Ureter (tissue), 1 donor: ENCODE results near the gene NTN5. TPM values are rescaled to one million over a fixed set of nuclear protein-coding genes. Genes with fewer than 3 reads are reported as not detected.
"Not testable (repeated sequence)": the region's sequence is repeated elsewhere in the genome, so short reads cannot be mapped to it uniquely, and the experiment has no call there.

ENCODE experiments used
- DNase-seq: peaks from one replicate; pipeline ENCODE4 v3.0.0-alpha.2; 2020; ENCODE audit warnings: low spot score
- total RNA-seq: library from RNA; stranded (reverse); gene quantifications from one replicate; pipeline ENCODE4 v1.2.4, GENCODE V29; 2023
- donor health status: DM: yes; HTN: yes; CAD: no.

Gene NTN5
- total RNA-seq, result 1.0 TPM

DNA sequence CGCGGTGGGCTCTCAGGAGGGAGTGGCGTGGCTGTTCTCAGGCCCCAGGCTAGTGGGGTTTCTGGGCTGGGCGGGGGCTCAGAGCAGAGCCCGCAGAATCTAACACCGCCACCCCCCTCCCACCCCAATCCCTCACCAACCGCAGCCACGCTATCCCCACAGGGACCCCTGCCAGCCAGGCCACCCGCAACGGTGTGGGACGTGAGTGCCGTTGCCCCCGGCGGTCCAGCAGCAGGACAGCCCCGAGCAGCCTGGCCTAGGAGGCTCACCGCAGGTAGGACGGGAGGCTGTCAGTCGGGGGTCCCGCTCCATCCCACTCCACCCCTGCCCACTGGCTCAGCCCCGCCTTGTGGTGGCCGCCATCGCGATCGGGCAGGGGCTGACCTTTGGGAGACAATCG is at the start of gene NTN5:
NTN5 (minus strand) TSS at position 24 of the 400 bp plus-strand sequence. CDS start 2,031 bp downstream, outside the sequence.
- no peak for DNase-seq

GRCh38 chr19:48722196-48722708 is 49.4 kb upstream of the NTN5 start:
- DNase-seq, result no peak

- DNase-seq, result peak; percentile 98
Observed at GRCh38 chr19:48720613-48721296, 47.9 kb upstream of the NTN5 start.

DNA sequence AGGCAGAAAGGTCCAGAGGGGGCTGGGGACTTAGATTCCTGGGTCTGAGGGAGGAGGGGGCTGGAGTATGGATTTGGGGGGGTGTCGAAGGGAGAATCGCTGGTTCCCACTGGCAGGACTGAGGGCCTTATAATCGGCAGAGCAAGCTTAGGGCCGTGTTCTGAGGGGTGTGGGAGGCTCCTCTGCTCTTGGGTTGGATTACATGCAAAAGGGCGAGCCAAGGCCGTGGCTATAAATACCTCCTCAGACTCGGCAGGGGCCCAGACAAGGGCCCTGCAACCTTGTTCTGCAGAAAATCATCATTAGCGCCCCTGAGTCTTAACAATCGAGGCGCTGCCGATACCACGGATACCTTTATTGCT is 47.4 kb upstream of the NTN5 start:
- no peak for DNase-seq

GRCh38 chr19:48719263-48720171 is 46.7 kb upstream of the NTN5 start, which contains the start of gene MAMSTR:
TSS of gene MAMSTR (minus strand) at chr19:48719725. CDS start at chr19:48719031, 694 bp downstream.
- DNase-seq, result peak; percentile 53

DNA sequence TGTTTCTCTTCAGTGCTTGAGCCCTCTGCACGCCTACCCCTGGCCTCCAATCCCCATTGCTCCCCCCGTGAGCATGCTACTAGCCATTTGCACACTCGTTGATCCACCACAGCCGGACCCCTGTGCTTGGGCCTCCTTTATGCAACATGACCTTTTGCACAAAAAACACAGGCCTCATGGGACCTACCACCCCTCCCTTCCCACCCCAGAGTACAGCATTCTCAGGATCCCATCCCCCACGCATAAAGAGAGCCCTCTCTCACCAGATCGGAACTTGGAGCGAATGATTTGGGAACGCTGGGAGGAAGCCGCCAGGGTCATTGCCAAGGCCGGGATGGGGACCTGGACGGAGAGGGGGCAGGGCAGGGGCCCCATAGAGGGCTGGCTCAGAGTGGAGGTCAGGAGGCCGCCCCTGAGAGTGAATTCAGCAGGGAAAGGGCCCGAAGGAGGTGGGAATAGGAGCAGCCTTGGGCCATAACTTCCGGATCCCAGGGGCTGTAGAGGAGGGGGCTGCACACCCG is 46.0 kb upstream of the NTN5 start:
- DNase-seq, result no peak

DNA sequence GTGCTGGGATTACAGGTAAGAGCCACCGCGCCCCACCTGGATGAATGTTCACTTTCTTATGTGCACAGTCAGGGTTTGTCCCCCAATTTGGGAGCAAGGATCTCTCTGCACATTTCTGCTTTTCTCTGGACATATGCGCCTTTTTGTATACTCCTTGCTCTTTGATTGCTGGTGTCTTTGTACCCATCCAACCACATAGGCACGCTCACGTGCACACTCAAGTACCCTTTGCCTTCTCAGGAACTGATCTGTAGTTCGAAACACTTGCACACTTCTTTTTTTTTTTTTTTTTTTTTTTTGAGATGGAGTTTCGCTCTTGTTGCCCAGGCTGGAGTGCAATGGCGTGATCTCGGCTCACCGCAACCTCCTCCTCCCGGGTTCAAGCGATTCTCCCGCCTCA is 45.3 kb upstream of the NTN5 start:
- DNase-seq, result not testable (repeated sequence)

- no peak for DNase-seq
Observed at GRCh38 chr19:48716562-48717291, 43.9 kb upstream of the NTN5 start.

GRCh38 chr19:48715681-48716171 is 42.9 kb upstream of the NTN5 start:
- no peak for DNase-seq

DNA sequence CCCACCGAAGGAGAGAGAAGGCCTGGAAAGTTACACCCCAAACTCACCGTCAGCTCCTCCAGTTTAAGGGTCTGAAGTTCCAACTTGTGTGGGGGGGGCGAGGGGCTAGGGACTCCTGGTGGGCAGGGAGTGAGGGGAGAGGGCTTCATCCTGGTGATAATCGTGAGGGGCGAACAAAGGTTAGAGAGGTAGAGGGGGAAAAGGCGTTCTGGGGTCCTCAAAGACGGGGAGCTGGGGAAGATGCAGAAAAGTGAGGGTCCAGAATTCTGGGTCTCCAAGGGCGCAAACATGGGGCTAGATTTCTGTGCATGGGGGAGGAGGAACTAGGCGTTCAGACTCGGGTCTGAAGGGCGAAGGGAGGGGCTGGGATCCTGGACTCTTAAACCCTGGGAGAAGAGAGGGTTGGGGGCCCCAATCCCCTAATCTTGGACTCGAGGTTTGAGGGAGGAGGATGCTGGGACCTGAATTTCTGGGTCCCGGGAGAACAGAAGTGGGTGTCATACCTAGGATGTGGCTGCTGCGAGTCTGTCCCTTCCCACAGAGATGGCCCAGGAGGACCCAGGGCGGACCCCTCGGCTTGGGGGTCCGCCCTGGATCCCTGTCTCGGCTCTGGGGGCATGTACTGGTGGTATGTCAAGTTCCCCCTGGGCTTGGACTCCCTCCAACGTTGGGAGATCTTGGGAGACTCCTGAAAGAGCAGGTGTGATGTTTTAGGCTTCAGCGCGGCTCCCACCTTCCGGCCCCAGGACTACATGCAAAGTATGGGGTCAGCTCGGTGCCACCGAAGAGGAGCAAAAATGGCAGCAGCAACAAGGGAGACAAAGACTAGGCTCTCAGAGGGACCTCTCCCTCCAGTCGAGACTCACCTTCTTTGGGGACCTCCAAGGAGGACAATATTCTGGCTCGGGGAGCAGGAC is 42.2 kb upstream of the NTN5 start:
- DNase-seq, result no peak

DNA sequence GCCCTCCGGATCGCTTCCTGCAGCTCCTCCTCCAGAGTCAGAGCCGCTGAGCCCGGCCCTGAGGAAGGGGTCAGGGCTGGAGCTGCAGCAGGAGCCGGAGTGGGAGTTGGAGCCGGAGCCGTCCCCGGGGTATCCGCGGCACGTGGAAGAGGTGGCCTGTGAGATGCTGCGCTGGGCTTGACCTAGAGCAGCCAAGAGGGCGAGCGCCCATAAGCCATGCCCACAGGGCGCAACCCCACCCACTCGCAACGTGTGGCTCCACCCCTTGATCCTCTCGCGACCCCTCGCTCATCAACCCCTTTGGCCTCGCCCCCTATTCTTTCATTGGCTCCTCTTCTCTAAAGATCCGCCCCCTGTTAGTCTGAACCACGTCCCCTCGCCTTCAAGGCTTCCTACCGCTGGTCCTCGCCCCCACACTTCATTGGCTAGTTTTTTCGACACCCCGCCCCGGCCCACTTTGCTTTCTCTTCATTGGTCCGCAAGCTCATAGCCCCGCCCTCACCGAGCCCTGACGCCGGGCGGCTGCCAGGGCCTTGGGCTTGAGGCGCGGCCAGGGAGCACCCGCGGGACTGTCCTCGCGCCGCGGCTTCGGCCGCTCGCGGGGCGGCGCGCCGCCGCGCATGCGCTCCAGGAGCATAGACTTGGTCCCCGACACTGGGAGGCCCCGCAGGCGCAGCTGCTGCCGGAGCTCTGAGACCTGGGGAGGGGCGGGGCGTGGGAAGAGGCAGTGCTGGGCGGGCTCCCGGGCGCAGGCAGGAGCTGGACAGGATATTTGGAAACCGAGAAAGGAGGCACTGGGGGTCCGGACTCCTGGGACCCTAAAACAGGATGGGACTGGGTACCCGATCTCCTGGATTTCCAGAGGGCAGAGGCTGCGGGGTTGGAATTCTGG is 41.3 kb upstream of the NTN5 start:
- DNase-seq, result peak; percentile 99

- no peak for DNase-seq
Observed at GRCh38 chr19:48713041-48713863, 40.4 kb upstream of the NTN5 start.

GRCh38 chr19:48711106-48711662 is 38.4 kb upstream of the NTN5 start:
- DNase-seq, result no peak

GRCh38 chr19:48708471-48708870 is 35.7 kb upstream of the NTN5 start:
- DNase-seq, result no peak

- DNase-seq, result no peak
Observed at GRCh38 chr19:48705431-48705830, 32.6 kb upstream of the NTN5 start.

- DNase-seq, result no peak
Observed at GRCh38 chr19:48703316-48703715, 30.5 kb upstream of the NTN5 start.

DNA sequence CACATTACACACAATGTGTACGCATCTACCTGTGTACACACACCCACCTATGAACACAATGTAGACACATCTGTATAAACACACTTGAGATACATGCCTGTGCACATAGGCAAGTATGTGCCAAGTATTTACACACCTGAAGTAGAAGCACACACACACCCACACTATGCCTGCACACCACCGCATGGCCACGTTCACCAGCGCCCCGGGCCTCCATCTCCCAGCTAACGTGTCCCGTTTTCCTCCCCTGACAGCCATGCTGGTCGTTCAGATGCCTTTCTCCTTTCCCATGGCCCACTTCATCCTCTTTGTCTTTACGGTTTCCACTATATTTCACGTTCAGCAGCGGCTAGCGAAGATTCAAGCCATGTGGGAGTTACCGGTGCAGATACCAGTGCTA is 29.9 kb upstream of the NTN5 start:
- DNase-seq, result no peak

DNA sequence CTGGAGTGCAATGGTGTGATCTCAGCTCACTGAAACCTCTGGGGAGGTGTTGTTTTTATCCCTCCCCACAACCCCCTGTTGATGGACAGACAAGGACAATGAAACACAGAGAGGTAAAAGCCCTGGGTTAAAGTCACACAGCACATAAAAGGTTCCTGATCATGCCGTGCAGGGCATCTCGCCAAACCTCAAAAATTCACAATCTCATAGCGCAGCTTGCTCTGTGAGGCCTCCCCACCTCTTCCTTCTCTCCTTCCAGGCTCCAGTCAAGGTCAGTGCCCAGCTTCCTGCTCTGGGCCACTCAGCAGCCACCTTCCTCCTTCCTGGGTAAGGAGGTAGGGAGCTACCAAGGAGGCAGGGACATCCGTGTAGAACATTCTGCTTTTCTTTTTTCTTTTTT is 25.2 kb upstream of the NTN5 start:
- peak; percentile 84 for DNase-seq
